Lower leg skin (tissue), 3 donors: ENCODE measurements around the gene HMGXB4.

ENCODE experiments used
- POLR2A ChIP-seq, 2 donors: fragments of 450-650 bp; IDR thresholded peaks; one replicate each; pipeline ENCODE4 v1.6.1; 2016 to 2017; ENCODE audit warnings: antibody characterized with exemption in 2 of 2, mild to moderate bottlenecking in 1 of 2, moderate library complexity in 1 of 2
- TF ChIP-seq, protein P1 (sequence below), 3 donors: fragments of 450-650 bp; IDR thresholded peaks; one replicate each; pipeline ENCODE4 v1.5.1; 2016; ENCODE audit warnings: antibody characterized with exemption in 3 of 3, mild to moderate bottlenecking in 3 of 3, moderate library complexity in 2 of 3

DNA sequence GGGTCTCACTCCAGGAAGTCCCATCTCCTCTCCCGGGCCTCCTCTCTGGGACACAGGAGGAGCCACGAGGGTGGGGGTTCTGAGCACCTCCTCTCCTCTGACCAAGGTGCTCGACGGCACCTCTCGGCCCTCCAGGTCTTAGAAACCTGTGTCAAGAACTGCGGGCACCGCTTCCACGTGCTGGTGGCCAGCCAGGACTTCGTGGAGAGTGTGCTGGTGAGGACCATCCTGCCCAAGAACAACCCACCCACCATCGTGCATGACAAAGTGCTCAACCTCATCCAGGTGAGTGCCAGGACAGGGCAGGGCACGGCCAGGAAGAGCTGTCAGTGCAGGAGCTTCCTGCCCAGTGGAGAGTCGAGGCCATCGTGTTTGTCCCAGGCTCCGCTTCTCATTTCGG is 65.6 kb downstream of the HMGXB4 start:
- TF ChIP-seq, protein P1, sequence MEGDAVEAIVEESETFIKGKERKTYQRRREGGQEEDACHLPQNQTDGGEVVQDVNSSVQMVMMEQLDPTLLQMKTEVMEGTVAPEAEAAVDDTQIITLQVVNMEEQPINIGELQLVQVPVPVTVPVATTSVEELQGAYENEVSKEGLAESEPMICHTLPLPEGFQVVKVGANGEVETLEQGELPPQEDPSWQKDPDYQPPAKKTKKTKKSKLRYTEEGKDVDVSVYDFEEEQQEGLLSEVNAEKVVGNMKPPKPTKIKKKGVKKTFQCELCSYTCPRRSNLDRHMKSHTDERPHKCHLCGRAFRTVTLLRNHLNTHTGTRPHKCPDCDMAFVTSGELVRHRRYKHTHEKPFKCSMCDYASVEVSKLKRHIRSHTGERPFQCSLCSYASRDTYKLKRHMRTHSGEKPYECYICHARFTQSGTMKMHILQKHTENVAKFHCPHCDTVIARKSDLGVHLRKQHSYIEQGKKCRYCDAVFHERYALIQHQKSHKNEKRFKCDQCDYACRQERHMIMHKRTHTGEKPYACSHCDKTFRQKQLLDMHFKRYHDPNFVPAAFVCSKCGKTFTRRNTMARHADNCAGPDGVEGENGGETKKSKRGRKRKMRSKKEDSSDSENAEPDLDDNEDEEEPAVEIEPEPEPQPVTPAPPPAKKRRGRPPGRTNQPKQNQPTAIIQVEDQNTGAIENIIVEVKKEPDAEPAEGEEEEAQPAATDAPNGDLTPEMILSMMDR (IDR thresholded peaks at IDR 0.05), result no peak
- no peak for TF ChIP-seq POLR2A (IDR thresholded peaks at IDR 0.05)
